Nephron progenitor cell (in vitro differentiated cells): ENCODE measurements around the gene POU2F2.

Experiments used
- DNase-seq: peaks from one replicate; pipeline ENCODE4 v3.0.0; 2021
- H3K27ac Mint-ChIP-seq: 2 replicates; pipeline ENCODE4 v1.8.0; 2021; ENCODE audit warnings: mild to moderate bottlenecking, moderate library complexity, mixed read lengths
- H3K27me3 Mint-ChIP-seq: 2 replicates; pipeline ENCODE4 v1.8.0; 2021; ENCODE audit warnings: mild to moderate bottlenecking, low read depth, mixed read lengths; ENCODE audit not compliant: poor library complexity
- H3K36me3 Mint-ChIP-seq: 2 replicates; pipeline ENCODE4 v1.8.0; 2021; ENCODE audit warnings: low read depth, mixed read lengths
- H3K4me1 Mint-ChIP-seq: 2 replicates; pipeline ENCODE4 v1.8.0; 2021; ENCODE audit warnings: mixed read lengths
- H3K4me3 Mint-ChIP-seq: 2 replicates; pipeline ENCODE4 v1.8.0; 2021; ENCODE audit warnings: mild to moderate bottlenecking, moderate library complexity, mixed read lengths
- H3K9me3 Mint-ChIP-seq: 2 replicates; pipeline ENCODE4 v1.8.0; 2021; ENCODE audit warnings: mild to moderate bottlenecking, moderate library complexity, mixed read lengths
- TF ChIP-seq, protein P1 (sequence below): fragments of 200-600 bp; sonication (generic); IDR thresholded peaks from 2 replicates; pipeline ENCODE4 v1.5.0; 2021; ENCODE audit warnings: antibody characterized with exemption

Gene POU2F2

GRCh38 chr19:42121036-42121621 is 11.1 kb downstream of the POU2F2 start:
- no peaks in the 10 kb centered on the region for H3K36me3 Mint-ChIP-seq
- TF ChIP-seq, protein P1, sequence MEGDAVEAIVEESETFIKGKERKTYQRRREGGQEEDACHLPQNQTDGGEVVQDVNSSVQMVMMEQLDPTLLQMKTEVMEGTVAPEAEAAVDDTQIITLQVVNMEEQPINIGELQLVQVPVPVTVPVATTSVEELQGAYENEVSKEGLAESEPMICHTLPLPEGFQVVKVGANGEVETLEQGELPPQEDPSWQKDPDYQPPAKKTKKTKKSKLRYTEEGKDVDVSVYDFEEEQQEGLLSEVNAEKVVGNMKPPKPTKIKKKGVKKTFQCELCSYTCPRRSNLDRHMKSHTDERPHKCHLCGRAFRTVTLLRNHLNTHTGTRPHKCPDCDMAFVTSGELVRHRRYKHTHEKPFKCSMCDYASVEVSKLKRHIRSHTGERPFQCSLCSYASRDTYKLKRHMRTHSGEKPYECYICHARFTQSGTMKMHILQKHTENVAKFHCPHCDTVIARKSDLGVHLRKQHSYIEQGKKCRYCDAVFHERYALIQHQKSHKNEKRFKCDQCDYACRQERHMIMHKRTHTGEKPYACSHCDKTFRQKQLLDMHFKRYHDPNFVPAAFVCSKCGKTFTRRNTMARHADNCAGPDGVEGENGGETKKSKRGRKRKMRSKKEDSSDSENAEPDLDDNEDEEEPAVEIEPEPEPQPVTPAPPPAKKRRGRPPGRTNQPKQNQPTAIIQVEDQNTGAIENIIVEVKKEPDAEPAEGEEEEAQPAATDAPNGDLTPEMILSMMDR = no peak
- peaks cover 4% of the 10 kb centered on the region for H3K9me3 Mint-ChIP-seq
- peaks cover 48% of the 10 kb centered on the region for H3K27me3 Mint-ChIP-seq
- no peak overlapping the region for H3K4me3 Mint-ChIP-seq
- H3K27ac Mint-ChIP-seq = no peak overlapping the region
- H3K4me1 Mint-ChIP-seq = peaks cover 7% of the 10 kb centered on the region
- DNase-seq = no peak

DNA sequence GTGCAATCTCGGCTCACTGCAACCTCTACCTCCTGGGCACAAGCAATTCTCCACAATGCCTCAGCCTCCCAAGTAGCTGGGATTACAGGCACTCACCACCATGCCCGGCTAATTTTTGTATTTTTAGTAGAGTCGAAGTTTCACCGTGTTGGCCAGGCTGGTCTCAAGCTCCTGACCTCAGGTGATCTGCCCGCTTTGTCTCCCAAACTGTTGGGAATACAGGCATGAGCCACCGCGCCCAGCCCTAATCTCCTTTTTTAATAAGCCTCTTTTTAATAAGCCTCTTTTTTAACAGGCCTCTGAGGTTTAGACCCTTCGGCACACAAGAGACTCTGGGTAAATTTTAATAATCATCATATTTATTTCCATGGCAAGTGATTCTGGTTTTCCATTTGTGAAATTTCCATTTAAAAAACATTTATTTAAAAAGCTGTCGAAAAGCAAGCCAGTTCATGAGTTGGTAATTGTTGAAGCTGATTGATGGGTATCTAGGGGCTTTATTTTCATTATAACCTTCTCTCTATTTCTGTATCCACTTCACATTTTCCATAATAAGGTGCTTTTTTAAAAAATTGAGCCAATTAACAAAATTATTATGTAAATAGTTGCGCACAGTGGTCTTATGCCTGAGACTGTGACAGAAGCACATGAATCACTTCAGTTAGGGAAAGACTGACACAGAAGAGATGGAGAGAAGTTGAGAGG is 11.8 kb downstream of the POU2F2 start:
- H3K27ac Mint-ChIP-seq = no peak overlapping the region

DNA sequence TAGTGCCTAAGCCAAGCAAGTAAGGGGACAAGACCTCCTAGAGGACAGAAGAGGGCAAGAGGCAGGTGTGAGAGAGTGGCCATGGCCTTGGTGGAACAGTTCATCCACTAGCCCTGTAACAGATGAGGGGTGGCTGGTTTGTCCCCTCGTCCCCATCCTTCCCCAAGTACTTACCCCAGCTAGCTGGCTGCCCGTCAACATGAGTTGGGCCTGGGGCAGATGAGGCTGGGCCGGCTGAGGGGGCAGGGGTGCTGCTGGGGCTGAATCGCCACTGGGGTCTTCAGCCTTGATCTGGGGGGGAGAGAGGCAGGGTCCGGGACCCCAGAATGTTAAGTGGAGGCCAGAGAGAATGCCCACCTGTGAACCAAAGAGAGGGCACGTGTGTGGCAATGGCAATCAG is 15.2 kb downstream of the POU2F2 start:
- H3K4me1 Mint-ChIP-seq = peaks cover 27% of the 10 kb centered on the region
- DNase-seq = no peak
- no peaks in the 10 kb centered on the region for H3K36me3 Mint-ChIP-seq
- H3K9me3 Mint-ChIP-seq = no peaks in the 10 kb centered on the region
- peaks cover 32% of the 10 kb centered on the region for H3K27me3 Mint-ChIP-seq
- H3K27ac Mint-ChIP-seq = no peak overlapping the region
- H3K4me3 Mint-ChIP-seq = no peak overlapping the region
- TF ChIP-seq, protein P1 = no peak

More for the DNA sequence above, 11.8 kb downstream of the POU2F2 start:
- Mint-ChIP-seq H3K4me1 (peaks cover 7% of the 10 kb centered on the region), H3K27me3 (peaks cover 46% of the 10 kb centered on the region), H3K9me3 (peaks cover 4% of the 10 kb centered on the region), H3K4me3 (no peak overlapping the region), H3K36me3 (no peaks in the 10 kb centered on the region)
- TF ChIP-seq, protein P1 = no peak
- no peak for DNase-seq

- DNase-seq = no peak
- TF ChIP-seq, protein P1 = no peak
- Mint-ChIP-seq H3K4me3 (no peak overlapping the region), H3K36me3 (no peaks in the 10 kb centered on the region), H3K27me3 (peaks cover 36% of the 10 kb centered on the region), H3K4me1 (peaks cover 27% of the 10 kb centered on the region), H3K9me3 (no peaks in the 10 kb centered on the region), H3K27ac (no peak overlapping the region)
Observed at GRCh38 chr19:42116308-42117075, 15.8 kb downstream of the POU2F2 start.

DNA sequence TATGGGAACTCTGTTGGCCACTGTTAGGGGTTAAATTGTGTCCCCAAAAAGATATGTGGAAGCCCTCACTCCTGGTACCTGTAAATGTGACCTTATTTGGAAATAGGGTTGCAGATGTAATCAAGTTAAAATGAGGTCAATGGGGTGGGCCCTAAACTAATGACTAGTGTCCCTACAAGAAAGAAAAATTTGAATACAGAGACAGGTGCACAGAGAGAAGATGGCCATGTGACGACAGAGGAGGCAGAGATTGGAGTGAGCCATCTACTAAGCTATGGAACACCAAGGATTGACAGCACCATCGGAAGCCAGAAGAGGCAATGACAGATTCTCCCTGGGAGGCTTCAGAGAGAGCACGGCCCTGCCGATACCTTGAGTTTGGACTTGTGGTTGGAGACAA is 16.5 kb downstream of the POU2F2 start:
- no peaks in the 10 kb centered on the region for H3K36me3 Mint-ChIP-seq
- TF ChIP-seq, protein P1 = no peak
- H3K4me3 Mint-ChIP-seq = no peak overlapping the region
- H3K4me1 Mint-ChIP-seq = peaks cover 22% of the 10 kb centered on the region
- H3K9me3 Mint-ChIP-seq = no peaks in the 10 kb centered on the region
- no peak overlapping the region for H3K27ac Mint-ChIP-seq
- peaks cover 31% of the 10 kb centered on the region for H3K27me3 Mint-ChIP-seq
- no peak for DNase-seq
